HepG2 (cell line): ENCODE results near the gene RUSC1. TPM values are rescaled to one million over a fixed set of nuclear protein-coding genes. Genes with fewer than 3 reads are reported as not detected.

Experiments used
- CEBPG ChIP-seq: IDR thresholded peaks from 2 replicates; pipeline ENCODE4 v1.6.1; 2016
- HBP1 ChIP-seq: IDR thresholded peaks from 2 replicates; pipeline ENCODE4 v1.6.1; 2016; ENCODE audit warnings: low read depth, control low read depth
- MTF2 ChIP-seq: sonication (generic); formaldehyde crosslinking; IDR thresholded peaks from 2 replicates; pipeline ENCODE4 v1.5.0; 2020; ENCODE audit warnings: missing genetic modification reagents, borderline replicate concordance
- RFX1 ChIP-seq: fragments of 450-650 bp; IDR thresholded peaks from 2 replicates; pipeline ENCODE4 v1.6.1; 2017
- ZNF20 ChIP-seq: sonication (generic); formaldehyde crosslinking; IDR thresholded peaks from 2 replicates; pipeline ENCODE4 v1.4.0; 2020; ENCODE audit warnings: mild to moderate bottlenecking, moderate library complexity, missing genetic modification reagents
- ZNF224 ChIP-seq: sonication (generic); formaldehyde crosslinking; IDR thresholded peaks from 2 replicates; pipeline ENCODE4 v1.5.0; 2020; ENCODE audit warnings: mild to moderate bottlenecking, missing genetic modification reagents
- ZNF318 ChIP-seq: sonication (generic); formaldehyde crosslinking; IDR thresholded peaks from 2 replicates; pipeline ENCODE4 v1.4.0; 2020; ENCODE audit warnings: mild to moderate bottlenecking, missing genetic modification reagents
- ZNF362 ChIP-seq: sonication (generic); formaldehyde crosslinking; IDR thresholded peaks from 2 replicates; pipeline ENCODE4 v1.4.0; 2020; ENCODE audit warnings: missing genetic modification reagents, mild to moderate bottlenecking, borderline replicate concordance
- ZNF547 ChIP-seq: sonication (generic); formaldehyde crosslinking; IDR thresholded peaks from 2 replicates; pipeline ENCODE4 v1.5.1; 2020; ENCODE audit warnings: mild to moderate bottlenecking, missing genetic modification reagents
- ZNF564 ChIP-seq: sonication (generic); formaldehyde crosslinking; IDR thresholded peaks from 2 replicates; pipeline ENCODE4 v1.8.1; 2023; ENCODE audit warnings: mild to moderate bottlenecking, missing genetic modification reagents
- polyA plus RNA-seq, 8 experiments: library from polyadenylated mRNA; depleted of rRNA in 3 of 8; stranded (reverse) in 7 of 8; unstranded in 1 of 8; fragments of >200 nt; fragmentation: Illumina TruSeq in 4 of 8; extraction: Trizol in 4 of 8; gene quantifications; 2 replicates each; pipeline versions ENCODE4 v1.2.1 to v1.2.3, GENCODE V29; 2011 to 2016; ENCODE audit warnings: low read depth in 4 of 8, missing spikeins in 1 of 8, mixed read lengths in 1 of 8; ENCODE audit not compliant: insufficient read depth in 1 of 8
- total RNA-seq, 5 experiments: library from RNA; depleted of rRNA; stranded (reverse); fragments of >200 nt; fragmentation: Illumina TruSeq; extraction: Trizol; gene quantifications; 2 replicates each; pipeline ENCODE4 v1.2.3, GENCODE V29; 2016; ENCODE audit warnings: low read depth in 1 of 5
- TF ChIP-seq, protein P1 (sequence below): sonication (generic); formaldehyde crosslinking; IDR thresholded peaks from 2 replicates; pipeline ENCODE4 v1.4.0; 2020; ENCODE audit warnings: missing genetic modification reagents, borderline replicate concordance
- TF ChIP-seq, protein P2 (sequence below): sonication (generic); formaldehyde crosslinking; IDR thresholded peaks from 2 replicates; pipeline ENCODE4 v1.4.0; 2020; ENCODE audit warnings: missing genetic modification reagents

RUSC1 gene
- total and polyA plus RNA-seq, 2 of the 13 experiments (the other 11 are each of a cell fraction or from before 2014, with no cell fraction given) = 18.7 to 20.4 TPM

DNA sequence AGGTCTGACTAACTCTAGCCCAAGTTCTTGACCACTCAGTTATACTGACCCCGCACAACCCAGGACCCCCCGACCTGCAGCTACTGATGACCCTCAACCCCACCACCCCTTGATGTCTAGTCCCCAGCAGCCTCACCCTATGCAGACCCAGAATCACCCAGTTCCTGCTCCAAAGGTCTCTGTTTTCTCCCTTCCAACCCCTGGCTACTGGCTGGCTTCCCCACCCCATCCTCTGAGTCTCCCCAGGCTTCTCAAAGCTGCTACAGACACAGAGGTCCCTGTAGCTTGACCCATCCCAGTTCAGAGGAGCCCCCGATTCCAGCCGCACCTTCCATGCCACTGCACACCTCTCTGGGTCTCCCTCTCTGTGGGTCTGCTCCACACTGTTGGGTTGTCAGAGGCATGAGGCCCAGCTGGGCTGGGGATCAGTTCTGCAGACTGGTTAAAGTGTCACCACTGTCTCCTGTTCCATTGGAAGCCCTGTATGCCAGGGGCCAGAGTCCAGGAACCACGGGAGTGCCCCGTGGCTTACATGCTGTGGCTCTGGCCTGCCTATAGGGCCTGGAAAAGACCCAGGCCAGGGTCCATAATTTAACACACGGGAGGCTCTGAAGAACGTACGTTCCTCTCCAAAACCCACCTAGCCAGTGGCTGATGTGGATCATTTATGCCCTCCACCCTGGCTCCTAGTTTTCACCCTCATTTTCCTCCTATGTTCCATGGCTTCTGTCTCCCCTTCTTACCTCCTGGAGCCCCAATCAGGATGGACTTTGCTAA lies 20.0 kb upstream of the RUSC1 start (continued):
- TF ChIP-seq, protein P1, sequence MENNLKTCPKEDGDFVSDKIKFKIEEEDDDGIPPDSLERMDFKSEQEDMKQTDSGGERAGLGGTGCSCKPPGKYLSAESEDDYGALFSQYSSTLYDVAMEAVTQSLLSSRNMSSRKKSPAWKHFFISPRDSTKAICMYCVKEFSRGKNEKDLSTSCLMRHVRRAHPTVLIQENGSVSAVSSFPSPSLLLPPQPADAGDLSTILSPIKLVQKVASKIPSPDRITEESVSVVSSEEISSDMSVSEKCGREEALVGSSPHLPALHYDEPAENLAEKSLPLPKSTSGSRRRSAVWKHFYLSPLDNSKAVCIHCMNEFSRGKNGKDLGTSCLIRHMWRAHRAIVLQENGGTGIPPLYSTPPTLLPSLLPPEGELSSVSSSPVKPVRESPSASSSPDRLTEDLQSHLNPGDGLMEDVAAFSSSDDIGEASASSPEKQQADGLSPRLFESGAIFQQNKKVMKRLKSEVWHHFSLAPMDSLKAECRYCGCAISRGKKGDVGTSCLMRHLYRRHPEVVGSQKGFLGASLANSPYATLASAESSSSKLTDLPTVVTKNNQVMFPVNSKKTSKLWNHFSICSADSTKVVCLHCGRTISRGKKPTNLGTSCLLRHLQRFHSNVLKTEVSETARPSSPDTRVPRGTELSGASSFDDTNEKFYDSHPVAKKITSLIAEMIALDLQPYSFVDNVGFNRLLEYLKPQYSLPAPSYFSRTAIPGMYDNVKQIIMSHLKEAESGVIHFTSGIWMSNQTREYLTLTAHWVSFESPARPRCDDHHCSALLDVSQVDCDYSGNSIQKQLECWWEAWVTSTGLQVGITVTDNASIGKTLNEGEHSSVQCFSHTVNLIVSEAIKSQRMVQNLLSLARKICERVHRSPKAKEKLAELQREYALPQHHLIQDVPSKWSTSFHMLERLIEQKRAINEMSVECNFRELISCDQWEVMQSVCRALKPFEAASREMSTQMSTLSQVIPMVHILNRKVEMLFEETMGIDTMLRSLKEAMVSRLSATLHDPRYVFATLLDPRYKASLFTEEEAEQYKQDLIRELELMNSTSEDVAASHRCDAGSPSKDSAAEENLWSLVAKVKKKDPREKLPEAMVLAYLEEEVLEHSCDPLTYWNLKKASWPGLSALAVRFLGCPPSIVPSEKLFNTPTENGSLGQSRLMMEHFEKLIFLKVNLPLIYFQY = peak; percentile 96
- 0 out of 2 replicates have a peak, but pooled peaks have one; percentile 62 for TF ChIP-seq ZNF318
- no peak for TF ChIP-seq ZNF224
- no peak for TF ChIP-seq MTF2 (CRISPR knock-in tag)
- TF ChIP-seq ZNF547 (CRISPR knock-in tag) = peak; percentile 64; the same call in 1 of the 2 replicates
- TF ChIP-seq RFX1 = no peak
- TF ChIP-seq, protein P2, sequence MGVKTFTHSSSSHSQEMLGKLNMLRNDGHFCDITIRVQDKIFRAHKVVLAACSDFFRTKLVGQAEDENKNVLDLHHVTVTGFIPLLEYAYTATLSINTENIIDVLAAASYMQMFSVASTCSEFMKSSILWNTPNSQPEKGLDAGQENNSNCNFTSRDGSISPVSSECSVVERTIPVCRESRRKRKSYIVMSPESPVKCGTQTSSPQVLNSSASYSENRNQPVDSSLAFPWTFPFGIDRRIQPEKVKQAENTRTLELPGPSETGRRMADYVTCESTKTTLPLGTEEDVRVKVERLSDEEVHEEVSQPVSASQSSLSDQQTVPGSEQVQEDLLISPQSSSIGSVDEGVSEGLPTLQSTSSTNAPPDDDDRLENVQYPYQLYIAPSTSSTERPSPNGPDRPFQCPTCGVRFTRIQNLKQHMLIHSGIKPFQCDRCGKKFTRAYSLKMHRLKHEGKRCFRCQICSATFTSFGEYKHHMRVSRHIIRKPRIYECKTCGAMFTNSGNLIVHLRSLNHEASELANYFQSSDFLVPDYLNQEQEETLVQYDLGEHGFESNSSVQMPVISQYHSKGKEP (CRISPR knock-in tag) = no peak
- peak; percentile 52; the same call in 1 of the 2 replicates for TF ChIP-seq ZNF362 (CRISPR knock-in tag)
- peak; percentile 79; the same call in 1 of the 2 replicates for TF ChIP-seq ZNF564 (CRISPR knock-in tag)
- TF ChIP-seq ZNF20 = no peak
- TF ChIP-seq HBP1 = no peak
- TF ChIP-seq CEBPG (CRISPR knock-in tag) = peak; percentile 25; the same call in 1 of the 2 replicates
